ENCODE data around the gene FAM13A. TPM values are rescaled to one million over a fixed set of nuclear protein-coding genes. Genes with fewer than 3 reads are reported as not detected.

FAM13A gene
- total and polyA plus RNA-seq, 2 of the 8 experiments (the other 6 are each of a cell fraction or from before 2014, with no cell fraction given) = 7.1 to 16.5 TPM

DNA sequence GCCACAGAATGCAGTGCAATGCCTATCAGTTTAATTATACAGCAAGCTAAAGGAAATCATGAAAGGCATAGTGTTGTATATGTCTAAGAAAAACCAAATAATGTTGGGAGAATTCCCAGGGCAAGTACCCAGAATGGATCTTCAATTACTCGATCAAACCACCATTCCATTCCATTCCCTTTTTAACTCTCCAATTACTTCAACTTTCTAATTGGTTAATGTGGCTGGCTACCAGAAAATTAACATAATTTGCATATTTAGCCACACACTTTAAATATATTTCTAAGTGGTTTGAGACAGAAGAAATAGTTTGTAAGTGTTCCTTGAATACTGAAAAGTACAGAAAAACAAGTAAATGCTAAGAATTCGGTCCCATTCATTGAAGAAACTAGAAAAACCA, 247.9 kb downstream of the FAM13A start:
- no peak overlapping the region for H4K91ac ChIP-seq (replicated peaks; ENCODE audit: insufficient read length, low read length)
- no peak overlapping the region for H3K14ac ChIP-seq (ENCODE audit: insufficient read length)
- no peak overlapping the region for H3K18ac ChIP-seq (ENCODE audit: extremely low read depth, low read length)
- H4K20me1 ChIP-seq (replicated peaks in 1 of 2; ENCODE audit: control insufficient read depth in 1 of 2, insufficient read depth in 2 of 2, low read length in 2 of 2) = no peaks in the 10 kb centered on the region
- no peak overlapping the region for H2AK5ac ChIP-seq (ENCODE audit: low read depth, low read length)
- FAIRE-seq = no peak
- H3K23me2 ChIP-seq (ENCODE audit: low read depth, low read length) = no peaks in the 10 kb centered on the region
- no peak overlapping the region for H3K9ac ChIP-seq (replicated peaks in 1 of 4; ENCODE audit: extremely low read depth in 1 of 4, low read depth in 3 of 4, low read length in 3 of 4)
- no peaks in the 10 kb centered on the region for H3K79me2 ChIP-seq (ENCODE audit: control insufficient read depth in 1 of 2, insufficient read depth in 2 of 2, low read length in 2 of 2)
- no peaks in the 10 kb centered on the region for H3K9me3 ChIP-seq (ENCODE audit: insufficient read depth in 2 of 2, low read depth in 1 of 2, low read length in 1 of 2)
- H3K27ac ChIP-seq (ENCODE audit: low read depth, low read length) = no peak overlapping the region
- H3K4ac ChIP-seq (replicated peaks; ENCODE audit: insufficient read length, low read depth, low read length) = no peak overlapping the region
- no peak overlapping the region for H4K5ac ChIP-seq (ENCODE audit: insufficient read length, low read depth, low read length)
- TF ChIP-seq SRF (IDR thresholded peaks at IDR 0.05; ENCODE audit: low read depth, low read length) = no peak
- no peak for TF ChIP-seq ASH2L (IDR thresholded peaks at IDR 0.05; ENCODE audit: low read length)
- TF ChIP-seq KDM4A (IDR thresholded peaks at IDR 0.05; ENCODE audit: low read depth, low read length, severe bottlenecking) = no peak
- no peak for TF ChIP-seq BCL11A (IDR thresholded peaks at IDR 0.05; ENCODE audit: low read depth in 2 of 2, low read length in 2 of 2)
- TF ChIP-seq SP4 (IDR thresholded peaks at IDR 0.05; ENCODE audit: low read length) = no peak
- no peak for TF ChIP-seq USF2 (IDR thresholded peaks at IDR 0.05; ENCODE audit: low read length)
- TF ChIP-seq TAF7 (optimal IDR thresholded peaks at IDR 0.05; ENCODE audit: borderline replicate concordance, low read depth, low read length) = no peak
- no peak for TF ChIP-seq CBX5 (IDR thresholded peaks at IDR 0.05; ENCODE audit: low read depth, low read length)
- TF ChIP-seq EP300 (IDR thresholded peaks at IDR 0.05; ENCODE audit: borderline replicate concordance in 1 of 2, low read depth in 2 of 2, low read length in 2 of 2) = no peak
- no peak for TF ChIP-seq CBX8 (IDR thresholded peaks at IDR 0.05; ENCODE audit: borderline replicate concordance, low read depth, low read length)
- H2AFZ ChIP-seq (ENCODE audit: low read length) = no peak overlapping the region
- POLR2A ChIA-PET (ENCODE audit: partially characterized antibody) = no interaction called here
- CTCF ChIA-PET (ENCODE audit: partially characterized antibody) = interaction anchor here (0.6 to 1.5 kb wide), 3 partner anchors 8 to 18 kb away, joined by 3 to 6 read pairs (median 4); no protein-coding TSS in a partner anchor
- H3K27me3 ChIP-seq (replicated peaks in 1 of 4; ENCODE audit: control insufficient read depth in 3 of 4, extremely low read depth in 1 of 4, insufficient read depth in 3 of 4, low read length in 3 of 4) = no peaks in the 10 kb centered on the region
- no peak overlapping the region for H2BK12ac ChIP-seq (ENCODE audit: low read depth, low read length)
- no peak overlapping the region for H2BK5ac ChIP-seq (ENCODE audit: low read depth, low read length)
- no peak overlapping the region for H3K4me3 ChIP-seq (ENCODE audit: extremely low read depth in 1 of 4, insufficient read depth in 2 of 4, low read depth in 3 of 4, low read length in 4 of 4)
- no peak overlapping the region for H2BK120ac ChIP-seq (replicated peaks; ENCODE audit: low read depth, low read length)
- no peaks in the 10 kb centered on the region for H3K79me1 ChIP-seq (ENCODE audit: low read depth, low read length)
- H3K4me2 ChIP-seq (ENCODE audit: insufficient read depth in 1 of 2, low read depth in 2 of 2, low read length in 2 of 2) = no peak overlapping the region
- H2BK20ac ChIP-seq (ENCODE audit: low read length) = no peak overlapping the region
- H2BK15ac ChIP-seq (ENCODE audit: low read length) = no peak overlapping the region
- H3K56ac ChIP-seq (replicated peaks; ENCODE audit: insufficient read length, low read depth, low read length) = no peak overlapping the region
- 89 to 100% methylated on average over 1 to 2 of the region's 2 CpGs for WGBS, 2 experiments (ENCODE audit: extremely low coverage in 1 of 2, insufficient coverage in 1 of 2, insufficient read length in 1 of 2, insufficient replicate concordance in 2 of 2, low coverage in 1 of 2, low lambda C conversion rate in 2 of 2, missing lambda C conversion rate in 1 of 2)
- no peaks in the 10 kb centered on the region for H3K36me3 ChIP-seq (ENCODE audit: control insufficient read depth in 2 of 4, insufficient read depth in 4 of 4, low read length in 3 of 4)
- no peaks in the 10 kb centered on the region for H3K4me1 ChIP-seq (replicated peaks in 1 of 4; ENCODE audit: control insufficient read depth in 3 of 4, insufficient read depth in 4 of 4, low read length in 3 of 4)
- no peak overlapping the region for H4K8ac ChIP-seq (ENCODE audit: extremely low read depth, insufficient read depth, low read length)
- no peak overlapping the region for H3K23ac ChIP-seq (ENCODE audit: insufficient read length)
- DNase-seq (ENCODE audit: low read depth in 1 of 2, low spot score in 2 of 2) = no peak

Measured in H1 (cell line).